Activated T-cell treated with anti-CD3 and anti-CD28 coated beads, Interleukin-2, amount 50 U/mL, for 24 hours (primary cell): Measurements from ENCODE around the gene TPD52L2.

Source experiments
- DNase-seq: peaks from one replicate; pipeline ENCODE4 v3.0.0-alpha.2; 2020
- H3K27ac Mint-ChIP-seq: 2 replicates; pipeline ENCODE4 v1.8.0; 2020; ENCODE audit warnings: mild to moderate bottlenecking, mixed read lengths
- H3K27me3 Mint-ChIP-seq: 2 replicates; pipeline ENCODE4 v1.8.0; 2020; ENCODE audit warnings: mixed read lengths
- H3K36me3 Mint-ChIP-seq: 2 replicates; pipeline ENCODE4 v1.8.0; 2020; ENCODE audit warnings: low read depth, mixed read lengths
- H3K4me1 Mint-ChIP-seq: 2 replicates; pipeline ENCODE4 v1.8.0; 2020; ENCODE audit warnings: low read depth, mixed read lengths
- H3K4me3 Mint-ChIP-seq: 2 replicates; pipeline ENCODE4 v1.8.0; 2020; ENCODE audit warnings: mild to moderate bottlenecking, moderate library complexity, mixed read lengths
- H3K9me3 Mint-ChIP-seq: 2 replicates; pipeline ENCODE4 v1.8.0; 2020; ENCODE audit warnings: mixed read lengths

The TPD52L2 gene

DNA sequence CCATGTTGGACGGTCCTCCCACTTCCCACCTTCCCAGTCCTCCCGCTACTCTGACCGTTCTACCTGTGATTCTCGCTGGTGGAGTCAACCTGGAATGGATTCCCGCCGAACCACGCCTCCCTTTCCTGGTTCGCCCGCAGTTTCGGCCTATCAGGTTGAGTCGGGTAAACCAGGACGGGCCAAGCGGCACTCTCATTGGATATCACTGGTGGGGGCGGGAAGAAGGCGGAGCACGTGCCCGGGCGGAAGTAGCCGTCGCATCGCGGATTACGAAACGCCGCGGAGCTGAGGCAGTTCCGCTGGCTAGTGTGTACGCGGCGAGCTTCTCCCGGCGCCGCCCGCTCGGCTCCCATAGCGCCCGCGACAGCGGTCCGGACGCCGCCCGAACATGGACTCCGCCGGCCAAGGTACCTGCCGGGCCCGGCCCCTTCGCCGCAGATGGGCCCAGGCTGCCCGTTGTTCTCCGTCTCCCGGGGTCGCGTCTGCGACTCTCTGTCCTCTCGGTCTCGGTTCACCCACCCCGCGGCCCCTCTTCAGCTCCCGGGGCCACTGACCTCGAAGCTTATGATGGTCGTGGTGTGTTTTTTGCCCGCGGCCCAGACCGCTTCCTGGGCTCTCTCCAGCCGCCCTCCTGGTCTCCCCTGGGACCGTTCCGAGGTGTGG is at the start of gene TPD52L2:
Gene TPD52L2, plus strand, starts transcription at position 293 of the 663 bp plus-strand sequence. Its CDS starts 96 bp downstream, at position 389.
- Mint-ChIP-seq H3K9me3 (no peaks in the 10 kb centered on the region), H3K4me3 (peak within 1 kb of the TSS; percentile 94), H3K4me1 (peaks cover 28% of the 10 kb centered on the region), H3K27me3 (no peaks in the 10 kb centered on the region), H3K36me3 (peaks cover 71% of the 10 kb centered on the region), H3K27ac (peak within 1 kb of the TSS; percentile 94)
- peak; percentile 98 for DNase-seq

DNA sequence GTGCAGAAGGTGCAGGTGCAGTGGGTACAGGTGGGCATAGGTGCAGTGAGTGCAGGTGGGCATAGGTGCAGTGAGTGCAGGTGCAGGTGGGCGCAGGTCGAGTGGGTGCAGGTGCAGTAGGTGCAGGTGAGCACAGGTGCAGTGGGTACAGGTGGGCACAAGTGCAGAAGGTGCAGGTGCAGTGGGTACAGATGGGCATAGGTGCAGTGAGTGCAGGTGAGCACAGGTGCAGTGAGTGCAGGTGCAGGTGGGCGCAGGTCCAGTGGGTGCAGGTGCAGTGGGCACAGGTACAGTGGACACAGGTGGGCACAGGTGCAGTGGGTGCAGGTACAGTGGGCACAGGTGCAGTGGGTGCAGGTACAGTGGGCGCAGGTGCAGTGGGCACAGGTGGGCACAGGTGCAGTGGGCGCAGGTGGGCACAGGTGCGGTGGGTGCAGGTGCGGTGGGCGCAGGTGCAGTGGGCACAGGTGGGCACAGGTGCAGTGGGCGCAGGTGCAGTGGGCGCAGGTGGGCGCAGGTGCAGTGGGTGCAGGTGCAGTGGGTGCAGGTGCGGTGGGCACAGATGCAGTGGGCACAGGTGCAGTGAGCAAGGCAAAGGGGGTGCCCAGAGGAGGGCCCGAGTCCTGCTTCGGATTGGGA is 49.3 kb upstream of the TPD52L2 start:
- Mint-ChIP-seq H3K9me3 (no peaks in the 10 kb centered on the region), H3K4me3 (no peak overlapping the region), H3K4me1 (no peaks in the 10 kb centered on the region), H3K27me3 (no peaks in the 10 kb centered on the region), H3K27ac (no peak overlapping the region), H3K36me3 (no peaks in the 10 kb centered on the region)
- DNase-seq = no peak

DNA sequence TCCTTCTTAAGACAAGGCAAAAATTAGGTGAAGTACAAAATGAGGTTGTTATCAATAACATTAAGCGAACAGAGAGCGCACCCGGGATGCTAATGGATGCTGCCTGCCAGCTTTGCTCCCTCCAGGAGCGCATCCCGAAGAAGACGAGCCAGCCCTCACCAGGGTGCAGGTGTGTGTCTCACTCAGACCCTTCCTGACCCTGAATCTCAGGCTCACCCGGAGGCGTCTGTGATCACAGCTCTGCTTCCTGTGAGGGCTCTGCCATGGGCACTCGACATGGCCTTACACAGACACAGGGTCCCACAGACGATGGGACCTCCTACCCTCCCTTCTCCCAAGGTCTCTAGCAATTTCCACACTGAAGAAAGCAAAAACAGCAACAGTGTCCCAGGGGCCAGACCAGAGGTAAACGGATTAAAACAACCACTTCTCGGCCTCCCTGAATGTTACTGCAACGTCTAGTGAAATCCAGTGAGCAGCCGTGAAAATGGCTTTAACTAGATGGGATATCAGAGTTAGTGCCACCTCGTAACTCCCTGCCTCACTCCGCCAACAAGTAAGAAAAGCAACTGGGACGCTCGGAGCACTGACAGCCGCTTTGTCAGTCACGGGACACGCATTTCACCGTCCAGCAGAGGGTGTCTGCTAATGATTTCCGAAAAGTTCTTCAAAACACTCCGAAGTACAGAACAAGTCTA is 45.7 kb upstream of the TPD52L2 start:
- no peaks in the 10 kb centered on the region for H3K9me3 Mint-ChIP-seq
- no peaks in the 10 kb centered on the region for H3K4me1 Mint-ChIP-seq
- no peak for DNase-seq
- H3K27me3 Mint-ChIP-seq = peaks cover 12% of the 10 kb centered on the region
- no peaks in the 10 kb centered on the region for H3K36me3 Mint-ChIP-seq
- no peak overlapping the region for H3K27ac Mint-ChIP-seq
- no peak overlapping the region for H3K4me3 Mint-ChIP-seq

DNA sequence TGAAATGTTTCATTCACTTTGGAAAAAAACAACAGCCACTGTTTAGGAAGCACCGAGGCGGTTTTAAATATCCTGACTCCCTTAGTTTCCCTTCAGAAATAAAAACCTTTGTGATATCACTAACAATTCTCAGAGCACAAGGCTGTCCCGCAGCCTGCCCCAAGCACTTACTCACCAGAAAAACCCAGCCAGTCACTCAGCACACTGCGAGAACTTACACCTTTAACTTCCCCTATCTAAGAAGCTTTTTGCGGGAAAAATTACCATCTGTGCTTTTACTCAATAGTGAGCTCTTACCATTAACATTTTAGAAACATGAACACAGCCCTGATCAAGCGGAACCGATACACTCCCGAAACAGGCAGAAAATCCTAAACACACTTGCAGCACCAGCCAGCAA is 43.3 kb upstream of the TPD52L2 start:
- H3K9me3 Mint-ChIP-seq = no peaks in the 10 kb centered on the region
- H3K27me3 Mint-ChIP-seq = peaks cover 26% of the 10 kb centered on the region
- DNase-seq = no peak
- H3K27ac Mint-ChIP-seq = no peak overlapping the region
- no peak overlapping the region for H3K4me3 Mint-ChIP-seq
- peaks cover 12% of the 10 kb centered on the region for H3K4me1 Mint-ChIP-seq
- no peaks in the 10 kb centered on the region for H3K36me3 Mint-ChIP-seq

DNA sequence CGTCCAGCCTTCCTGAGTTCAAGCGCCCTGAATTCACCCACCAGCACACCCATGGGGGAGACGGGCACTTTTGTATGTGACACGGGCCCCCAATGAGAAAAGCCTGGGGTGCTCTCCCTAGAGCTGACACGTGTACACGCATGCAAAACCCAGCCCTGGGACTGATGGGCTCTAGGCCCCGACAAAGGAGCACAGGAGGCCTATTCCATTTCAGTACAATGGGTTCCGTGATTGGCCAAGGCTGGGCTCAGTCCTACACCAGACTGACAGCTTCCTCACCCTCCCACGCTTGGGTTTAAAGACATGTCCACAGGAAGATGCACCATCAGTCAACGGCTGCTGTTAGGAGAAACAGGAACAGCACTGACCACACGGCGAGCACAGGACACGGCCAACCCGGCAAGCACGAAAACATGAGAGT is 42.8 kb upstream of the TPD52L2 start:
- no peak overlapping the region for H3K27ac Mint-ChIP-seq
- no peaks in the 10 kb centered on the region for H3K9me3 Mint-ChIP-seq
- peaks cover 30% of the 10 kb centered on the region for H3K27me3 Mint-ChIP-seq
- peaks cover 14% of the 10 kb centered on the region for H3K4me1 Mint-ChIP-seq
- no peak overlapping the region for H3K4me3 Mint-ChIP-seq
- DNase-seq = no peak
- H3K36me3 Mint-ChIP-seq = no peaks in the 10 kb centered on the region

DNA sequence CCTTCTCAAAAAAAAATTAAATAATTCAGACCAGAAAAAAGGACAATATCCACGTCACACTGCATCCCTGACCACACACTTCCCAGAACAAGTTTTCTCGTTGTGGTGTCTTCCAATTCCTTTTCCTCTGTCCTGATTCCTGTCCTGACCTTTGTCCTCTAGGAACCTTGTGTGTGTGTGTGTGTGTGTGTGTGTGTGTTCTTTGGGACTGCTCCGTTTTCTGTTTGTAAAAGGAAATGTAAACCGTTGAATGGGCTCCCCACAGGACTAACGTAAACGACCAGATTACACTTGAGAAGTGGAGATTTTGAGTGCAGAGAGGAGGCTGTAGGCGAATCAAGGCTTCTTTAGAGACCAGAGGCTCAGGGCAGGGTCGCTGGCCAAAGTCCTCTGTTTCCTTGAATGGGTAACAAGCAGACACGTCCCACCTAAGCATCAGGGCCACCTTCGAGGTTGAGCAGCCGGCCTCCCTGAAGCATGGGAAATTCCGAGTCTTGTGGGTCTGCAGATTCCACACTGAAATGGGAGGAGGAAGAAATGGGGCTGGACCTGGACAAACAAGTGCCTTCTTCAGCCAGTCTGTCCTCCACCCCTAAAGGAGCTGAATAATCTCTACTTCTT is 41.3 kb upstream of the TPD52L2 start:
- Mint-ChIP-seq H3K36me3 (no peaks in the 10 kb centered on the region), H3K27ac (no peak overlapping the region), H3K27me3 (peaks cover 41% of the 10 kb centered on the region), H3K4me1 (peaks cover 14% of the 10 kb centered on the region), H3K9me3 (no peaks in the 10 kb centered on the region), H3K4me3 (no peak overlapping the region)
- no peak for DNase-seq

DNA sequence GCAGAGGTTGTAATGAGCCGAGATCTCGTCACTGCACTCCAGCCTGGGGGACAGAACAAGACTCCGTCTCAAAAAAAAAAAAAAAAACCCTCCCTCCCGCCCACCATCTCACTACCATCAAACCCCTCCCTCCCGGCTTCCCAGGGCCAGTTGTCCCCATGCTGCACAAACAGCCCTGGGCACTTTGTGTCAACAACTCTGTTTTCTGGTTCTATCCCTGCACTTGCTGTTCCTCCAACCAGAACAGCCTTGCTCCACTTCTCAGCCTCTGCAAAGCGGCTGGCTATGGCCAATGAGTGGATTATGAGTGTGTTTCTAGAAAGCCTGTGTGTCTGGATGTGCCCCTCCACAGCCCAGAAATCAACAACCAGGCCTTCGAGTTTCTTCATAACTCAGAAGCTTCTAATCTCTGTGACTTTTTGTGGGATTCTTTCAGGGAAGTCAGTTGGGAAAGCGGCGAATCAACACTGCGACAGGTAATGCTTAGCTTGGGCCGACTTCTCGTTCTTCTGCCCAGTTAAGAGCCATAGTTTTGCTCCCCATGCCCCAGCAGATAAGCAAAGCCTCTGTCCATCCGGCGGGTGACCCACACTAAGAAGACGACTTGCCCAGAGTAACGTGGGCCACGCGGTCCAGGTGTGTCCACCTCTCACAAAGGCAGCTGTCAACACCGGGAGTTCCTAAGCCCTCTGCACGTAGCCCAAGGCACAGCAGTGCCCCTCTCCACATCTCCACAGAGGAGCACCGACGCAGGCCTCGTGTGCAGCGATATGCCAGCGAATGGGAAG is 39.5 kb upstream of the TPD52L2 start:
- H3K9me3 Mint-ChIP-seq = no peaks in the 10 kb centered on the region
- H3K27ac Mint-ChIP-seq = no peak overlapping the region
- H3K36me3 Mint-ChIP-seq = no peaks in the 10 kb centered on the region
- H3K4me1 Mint-ChIP-seq = peaks cover 27% of the 10 kb centered on the region
- peaks cover 54% of the 10 kb centered on the region for H3K27me3 Mint-ChIP-seq
- no peak for DNase-seq
- H3K4me3 Mint-ChIP-seq = no peak overlapping the region

DNA sequence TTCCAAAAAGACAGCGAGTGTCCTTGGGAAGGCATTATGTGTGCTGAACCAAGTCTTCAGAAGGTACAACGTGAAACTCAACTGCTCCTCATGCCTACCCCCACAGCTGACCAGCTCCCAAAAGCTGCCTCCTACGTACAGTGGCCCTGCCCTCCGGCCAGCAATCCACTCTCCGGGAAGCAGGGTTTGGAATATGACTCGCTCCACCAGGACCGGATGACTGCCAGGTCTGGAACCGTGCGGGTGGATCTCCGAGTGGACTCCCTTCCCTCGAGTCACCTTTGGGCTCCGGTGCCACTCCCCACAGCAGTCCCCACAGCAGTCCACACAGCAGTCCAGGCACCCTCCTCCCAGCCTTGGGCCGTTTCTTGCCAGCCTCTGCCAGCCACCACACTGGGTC is 38.3 kb upstream of the TPD52L2 start:
- no peak for DNase-seq
- peaks cover 27% of the 10 kb centered on the region for H3K4me1 Mint-ChIP-seq
- no peak overlapping the region for H3K27ac Mint-ChIP-seq
- no peaks in the 10 kb centered on the region for H3K36me3 Mint-ChIP-seq
- H3K4me3 Mint-ChIP-seq = no peak overlapping the region
- no peaks in the 10 kb centered on the region for H3K9me3 Mint-ChIP-seq
- H3K27me3 Mint-ChIP-seq = peaks cover 53% of the 10 kb centered on the region

DNA sequence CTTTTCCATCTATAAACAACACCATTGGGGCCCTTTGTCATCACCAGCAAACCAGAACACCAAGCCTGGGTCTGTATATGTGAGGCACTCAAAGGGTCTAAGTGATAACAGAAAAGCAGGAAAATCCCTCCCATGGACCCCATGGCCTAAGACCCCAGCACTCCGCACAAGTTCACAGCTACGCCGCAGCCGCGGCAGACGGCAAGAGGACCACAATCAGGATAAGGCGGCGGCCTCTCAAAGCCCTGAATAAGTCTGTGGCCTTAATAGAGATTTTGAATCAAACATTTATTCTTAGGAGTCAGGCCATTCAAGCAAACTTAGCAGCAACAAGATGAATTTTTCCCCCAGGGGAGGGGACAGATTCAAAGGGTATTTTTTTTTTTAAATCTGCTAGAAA is 36.9 kb upstream of the TPD52L2 start:
- Mint-ChIP-seq H3K27me3 (peaks cover 58% of the 10 kb centered on the region), H3K27ac (no peak overlapping the region), H3K36me3 (no peaks in the 10 kb centered on the region), H3K4me3 (no peak overlapping the region), H3K9me3 (no peaks in the 10 kb centered on the region), H3K4me1 (peaks cover 27% of the 10 kb centered on the region)
- DNase-seq = no peak

DNA sequence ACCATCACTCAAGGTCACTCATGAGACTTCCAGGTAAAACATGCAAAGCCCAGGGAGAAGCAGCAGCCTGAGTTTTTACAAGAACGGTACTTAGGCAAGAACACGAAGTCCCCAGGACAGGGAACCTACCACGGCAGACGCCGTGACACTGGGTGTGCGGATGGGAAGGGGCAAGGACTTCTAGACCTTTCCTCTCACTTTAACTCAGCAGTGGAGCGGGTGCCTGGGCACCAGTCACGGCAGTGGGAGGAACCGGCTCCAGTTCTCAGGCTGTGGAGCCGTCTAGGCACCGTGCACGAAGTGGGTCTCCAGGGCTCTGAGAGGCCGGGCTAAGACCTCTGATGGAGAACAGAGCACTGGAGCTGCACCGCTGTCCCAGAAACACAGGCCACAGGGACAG is 36.5 kb upstream of the TPD52L2 start:
- H3K27me3 Mint-ChIP-seq = peaks cover 62% of the 10 kb centered on the region
- H3K36me3 Mint-ChIP-seq = no peaks in the 10 kb centered on the region
- no peak for DNase-seq
- peaks cover 27% of the 10 kb centered on the region for H3K4me1 Mint-ChIP-seq
- no peak overlapping the region for H3K4me3 Mint-ChIP-seq
- H3K9me3 Mint-ChIP-seq = no peaks in the 10 kb centered on the region
- no peak overlapping the region for H3K27ac Mint-ChIP-seq

DNA sequence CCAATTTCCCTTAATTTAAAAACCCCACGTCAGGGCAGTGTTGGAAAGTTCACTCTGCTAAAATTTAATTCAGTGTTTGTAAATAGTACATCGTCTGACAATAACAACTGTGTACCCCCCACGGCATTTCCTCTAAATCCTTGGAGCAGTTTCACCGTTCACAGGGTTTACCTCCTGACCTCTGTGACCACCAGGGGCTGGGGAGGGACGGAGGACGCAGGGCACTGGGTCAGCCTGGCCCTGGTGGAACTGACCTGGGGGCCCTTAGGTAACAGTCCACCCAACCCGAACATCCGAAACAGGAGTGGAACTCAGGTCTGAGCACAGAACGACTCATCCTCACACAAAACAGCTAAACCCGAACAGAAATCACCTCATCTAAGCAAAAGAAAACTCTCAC is 36.1 kb upstream of the TPD52L2 start:
- Mint-ChIP-seq H3K27me3 (peaks cover 62% of the 10 kb centered on the region), H3K4me3 (no peak overlapping the region), H3K27ac (no peak overlapping the region), H3K36me3 (no peaks in the 10 kb centered on the region), H3K4me1 (peaks cover 27% of the 10 kb centered on the region), H3K9me3 (no peaks in the 10 kb centered on the region)
- DNase-seq = no peak

DNA sequence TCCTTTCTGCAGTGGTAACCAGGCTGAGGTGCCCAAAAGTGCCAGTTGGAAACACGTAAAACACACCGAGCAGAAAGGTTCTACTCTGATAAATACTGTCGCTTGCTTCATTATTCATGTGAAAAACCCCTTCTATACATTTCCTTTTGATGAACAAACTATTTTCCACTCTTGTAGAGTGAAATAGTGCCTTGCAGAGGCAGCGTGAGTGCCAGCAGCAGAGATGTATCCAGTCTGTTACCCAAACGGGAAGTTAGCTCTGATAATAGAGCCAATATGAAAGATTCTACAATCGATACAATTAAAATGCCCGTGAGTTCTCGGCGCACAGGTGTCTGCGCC is 35.5 kb upstream of the TPD52L2 start:
- no peak overlapping the region for H3K27ac Mint-ChIP-seq
- peak overlapping the region; percentile 72 for H3K4me3 Mint-ChIP-seq
- no peaks in the 10 kb centered on the region for H3K36me3 Mint-ChIP-seq
- peaks cover 61% of the 10 kb centered on the region for H3K27me3 Mint-ChIP-seq
- DNase-seq = no peak
- H3K4me1 Mint-ChIP-seq = peaks cover 27% of the 10 kb centered on the region
- H3K9me3 Mint-ChIP-seq = no peaks in the 10 kb centered on the region

DNA sequence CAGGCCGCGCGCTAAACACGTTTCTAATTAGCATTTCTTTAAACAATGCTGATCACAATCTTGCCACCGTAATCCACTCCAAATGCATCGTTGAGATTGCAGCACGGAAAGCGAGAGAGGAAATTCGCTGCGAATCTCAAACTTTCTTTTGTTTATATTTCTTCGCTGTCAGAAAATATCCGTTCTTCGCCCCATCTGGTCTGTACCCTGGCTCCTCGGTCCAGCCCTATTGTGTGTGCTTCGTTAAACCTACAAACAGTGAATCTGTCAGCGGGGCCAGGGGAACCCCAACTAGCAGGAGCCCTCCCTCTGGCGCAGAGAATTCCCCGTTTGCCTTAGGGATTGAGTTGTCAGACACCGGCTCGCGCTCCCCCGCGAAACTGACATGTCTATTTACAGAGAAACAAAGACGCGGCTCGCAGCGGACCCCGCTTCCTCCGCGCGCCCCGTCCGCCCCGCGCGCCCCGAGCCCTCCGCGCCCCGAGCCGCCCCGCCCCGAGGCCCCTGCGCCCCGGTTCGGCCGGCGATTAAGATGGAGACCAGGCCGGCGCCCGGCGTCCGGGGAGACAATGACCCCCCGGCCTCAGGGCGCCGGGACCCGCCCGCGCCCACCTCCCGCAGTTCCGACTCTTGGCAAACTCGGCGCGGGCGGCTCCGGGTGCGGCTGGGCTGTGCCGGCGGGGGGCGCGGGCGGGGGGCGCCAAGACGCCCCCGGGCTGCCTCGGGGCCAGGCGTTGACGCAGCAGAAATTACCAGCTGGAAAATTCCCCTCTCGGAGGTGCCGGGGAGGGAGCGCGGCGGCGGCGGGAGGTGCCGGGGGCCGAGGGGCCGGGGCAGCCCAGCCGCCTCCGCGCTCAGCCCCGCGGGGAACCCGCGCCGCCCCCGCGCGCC is 34.9 kb upstream of the TPD52L2 start:
- Mint-ChIP-seq H3K27ac (no peak overlapping the region), H3K27me3 (peaks cover 61% of the 10 kb centered on the region), H3K9me3 (no peaks in the 10 kb centered on the region), H3K36me3 (no peaks in the 10 kb centered on the region), H3K4me3 (peak overlapping the region; percentile 72), H3K4me1 (peaks cover 27% of the 10 kb centered on the region)
- DNase-seq = no peak
